Measurements from ENCODE around the gene SLC35A2. TPM values are rescaled to one million over a fixed set of nuclear protein-coding genes. Genes with fewer than 3 reads are reported as not detected.

Gene SLC35A2
- total RNA-seq, 1 experiment from 2014 or later = 29.9 TPM

Other genes starting within 250 kb of the SLC35A2 start
- gene WAS, start 227.8 kb downstream of the SLC35A2 start, total RNA-seq (2014; rRNA removed; shearing (Covaris generic)) = 0.84 and 1.5 TPM in 2 replicates
- gene SUV39H1, start 214.9 kb downstream of the SLC35A2 start, total RNA-seq (2014; rRNA removed; shearing (Covaris generic)) = 22.3 and 27.0 TPM in 2 replicates
- gene GLOD5, start 149.9 kb downstream of the SLC35A2 start, total RNA-seq (2014; rRNA removed; shearing (Covaris generic)) = not detected in 2 replicates
- not detected in 2 replicates for gene GATA1, start 125.1 kb downstream of the SLC35A2 start, total RNA-seq (2014; rRNA removed; shearing (Covaris generic))
- 39.7 and 46.2 TPM in 2 replicates for gene HDAC6, start 109.6 kb downstream of the SLC35A2 start, total RNA-seq (2014; rRNA removed; shearing (Covaris generic))
- not detected in 2 replicates for gene ERAS, start 85.1 kb downstream of the SLC35A2 start, total RNA-seq (2014; rRNA removed; shearing (Covaris generic))
- 0.36 and 0.59 TPM in 2 replicates for gene PCSK1N, start 76.0 kb downstream of the SLC35A2 start, total RNA-seq (2014; rRNA removed; shearing (Covaris generic))
- gene TIMM17B, start 13.9 kb downstream of the SLC35A2 start, total RNA-seq (2014; rRNA removed; shearing (Covaris generic)) = 75.1 and 106 TPM in 2 replicates
- gene PQBP1, start 13.7 kb downstream of the SLC35A2 start, total RNA-seq (2014; rRNA removed; shearing (Covaris generic)) = 74.1 and 75.8 TPM in 2 replicates
- gene PIM2, start 7.4 kb upstream of the SLC35A2 start, total RNA-seq (2014; rRNA removed; shearing (Covaris generic)) = 21.3 and 22.0 TPM in 2 replicates
- gene OTUD5, start 46.0 kb upstream of the SLC35A2 start, total RNA-seq (2014; rRNA removed; shearing (Covaris generic)) = 24.6 and 28.7 TPM in 2 replicates
- gene KCND1, start 60.2 kb upstream of the SLC35A2 start, total RNA-seq (2014; rRNA removed; shearing (Covaris generic)) = 0.59 and 1.4 TPM in 2 replicates
- gene GRIPAP1, start 90.6 kb upstream of the SLC35A2 start, total RNA-seq (2014; rRNA removed; shearing (Covaris generic)) = 17.7 and 18.3 TPM in 2 replicates
- gene TFE3, start 131.7 kb upstream of the SLC35A2 start, total RNA-seq (2014; rRNA removed; shearing (Covaris generic)) = 46.8 and 49.0 TPM in 2 replicates
- gene CCDC120, start 147.4 kb upstream of the SLC35A2 start, total RNA-seq (2014; rRNA removed; shearing (Covaris generic)) = 0.72 and 1.1 TPM in 2 replicates
- 19.9 and 21.1 TPM in 2 replicates for gene PRAF2, start 162.4 kb upstream of the SLC35A2 start, total RNA-seq (2014; rRNA removed; shearing (Covaris generic))
- gene WDR45, start 168.2 kb upstream of the SLC35A2 start, total RNA-seq (2014; rRNA removed; shearing (Covaris generic)) = 65.5 and 76.1 TPM in 2 replicates
- 39.6 and 47.1 TPM in 2 replicates for gene GPKOW, start 212.1 kb upstream of the SLC35A2 start, total RNA-seq (2014; rRNA removed; shearing (Covaris generic))

All from RPMI7951 (cell line).